ENCODE data around the gene DSE. TPM values are rescaled to one million over a fixed set of nuclear protein-coding genes. Genes with fewer than 3 reads are reported as not detected.

The DSE gene
- polyA plus RNA-seq, 2 of the 4 experiments (the other 2 are of a cell fraction): 20.2 to 22.7 TPM

- no peak for TF ChIP-seq MYC (IDR thresholded peaks at IDR 0.05; ENCODE audit: borderline replicate concordance, low read length)
These were observed 41.5 kb downstream of the DSE start (continued) for GRCh38 chr6:116412270-116412669.

DNA sequence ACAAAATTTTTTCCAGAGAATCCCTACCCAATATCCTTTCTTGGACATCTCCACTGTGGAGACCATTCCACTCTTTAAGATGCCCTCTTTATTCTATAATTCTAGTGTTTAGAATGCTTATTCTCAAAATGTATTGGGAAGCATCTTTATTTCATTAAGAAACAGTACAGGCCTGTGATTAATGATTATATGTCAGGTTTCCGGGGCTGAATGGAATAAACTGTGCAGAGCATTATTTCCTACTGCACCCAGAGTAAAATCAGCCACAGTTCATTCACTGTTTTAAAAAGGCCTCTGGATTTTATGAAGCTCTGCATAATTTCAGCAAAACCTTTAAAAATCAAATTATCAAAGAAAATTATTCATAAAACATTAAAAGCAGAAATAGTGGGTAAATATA, 42.6 kb downstream of the DSE start:
- ChIA-PET CTCF (no interaction called here), POLR2A (no interaction called here)
- Histone ChIP-seq H3K4me2 (no peak overlapping the region), H3K4me1 (peaks cover 16% of the 10 kb centered on the region; the same call in 2 of the 3 replicates), H3K27ac (no peak overlapping the region), H3K9me3 (no peaks in the 10 kb centered on the region), H3K4me3 (no peak overlapping the region)
- WGBS (ENCODE audit: missing lambda C conversion rate): 81% methylated on average over 1 of the region's 1 CpG
- ATAC-seq: no peak
- no peak for DNase-seq (ENCODE audit: low read depth in 1 of 2, low spot score in 1 of 2)
- TF ChIP-seq POLR2AphosphoS2 (conservative IDR thresholded peaks at IDR 0.05; ENCODE audit: low read length) (no peak), NFE2L2 (conservative IDR thresholded peaks at IDR 0.05; ENCODE audit: low read length) (no peak), HEYL (CRISPR knock-in tag; IDR thresholded peaks at IDR 0.05) (no peak), FOSB (CRISPR knock-in tag; IDR thresholded peaks at IDR 0.05) (no peak), CEBPB (IDR thresholded peaks at IDR 0.05) (no peak), HOXA7 (CRISPR knock-in tag; IDR thresholded peaks at IDR 0.05) (no peak), MAFK (IDR thresholded peaks at IDR 0.05; ENCODE audit: partially characterized antibody) (no peak), USF2 (IDR thresholded peaks at IDR 0.05) (no peak), FOSL2 (IDR thresholded peaks at IDR 0.05) (no peak), FOSL2 (CRISPR knock-in tag; IDR thresholded peaks at IDR 0.05) (no peak), HDAC2 (IDR thresholded peaks at IDR 0.05) (no peak)
- TF ChIP-seq, protein P1, sequence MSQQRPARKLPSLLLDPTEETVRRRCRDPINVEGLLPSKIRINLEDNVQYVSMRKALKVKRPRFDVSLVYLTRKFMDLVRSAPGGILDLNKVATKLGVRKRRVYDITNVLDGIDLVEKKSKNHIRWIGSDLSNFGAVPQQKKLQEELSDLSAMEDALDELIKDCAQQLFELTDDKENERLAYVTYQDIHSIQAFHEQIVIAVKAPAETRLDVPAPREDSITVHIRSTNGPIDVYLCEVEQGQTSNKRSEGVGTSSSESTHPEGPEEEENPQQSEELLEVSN (IDR thresholded peaks at IDR 0.05; ENCODE audit: borderline replicate concordance, low read depth): no peak
- FAIRE-seq: no peak

- H3K4me3 ChIP-seq: no peak overlapping the region
- FAIRE-seq (no peak), ATAC-seq (no peak), DNase-seq (ENCODE audit: low read depth in 1 of 2, low spot score in 1 of 2) (no peak)
- H3K9me3 ChIP-seq: no peaks in the 10 kb centered on the region
- ChIA-PET CTCF (no interaction called here), POLR2A (no interaction called here)
- H3K27ac ChIP-seq: no peak overlapping the region
- WGBS (ENCODE audit: missing lambda C conversion rate): 55% methylated on average over 3 of the region's 3 CpGs
- 0 out of 3 replicates have a peak, but pooled peaks cover 4% of the 10 kb centered on the region for H3K4me1 ChIP-seq
- no peak for TF ChIP-seq ZFP36 (IDR thresholded peaks at IDR 0.05; ENCODE audit: borderline replicate concordance, partially characterized antibody)
- no peak for TF ChIP-seq KDM5A (IDR thresholded peaks at IDR 0.05)
- TF ChIP-seq FOSL2 (IDR thresholded peaks at IDR 0.05): no peak
- no peak for TF ChIP-seq FOSL2 (CRISPR knock-in tag; IDR thresholded peaks at IDR 0.05)
- no peak for TF ChIP-seq EHMT2 (IDR thresholded peaks at IDR 0.05; ENCODE audit: low read depth)
- TF ChIP-seq HDAC2 (IDR thresholded peaks at IDR 0.05): no peak
- TF ChIP-seq POLR2AphosphoS2 (conservative IDR thresholded peaks at IDR 0.05; ENCODE audit: low read length): no peak
- TF ChIP-seq, protein P2, sequence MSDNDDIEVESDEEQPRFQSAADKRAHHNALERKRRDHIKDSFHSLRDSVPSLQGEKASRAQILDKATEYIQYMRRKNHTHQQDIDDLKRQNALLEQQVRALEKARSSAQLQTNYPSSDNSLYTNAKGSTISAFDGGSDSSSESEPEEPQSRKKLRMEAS (IDR thresholded peaks at IDR 0.05): no peak
- no peak for TF ChIP-seq EP300 (IDR thresholded peaks at IDR 0.05)
- TF ChIP-seq RARB (CRISPR knock-in tag; IDR thresholded peaks at IDR 0.05): no peak
- TF ChIP-seq ATOH8 (CRISPR knock-in tag; IDR thresholded peaks at IDR 0.05; ENCODE audit: low read depth): no peak
- no peak for TF ChIP-seq MYC (IDR thresholded peaks at IDR 0.05; ENCODE audit: borderline replicate concordance, low read length)
- no peak for TF ChIP-seq CBX2 (IDR thresholded peaks at IDR 0.05; ENCODE audit: borderline replicate concordance, low read depth)
- no peak for TF ChIP-seq CHD4 (IDR thresholded peaks at IDR 0.05; ENCODE audit: borderline replicate concordance)
- no peak for TF ChIP-seq ZC3H11A (IDR thresholded peaks at IDR 0.05)
- no peak for TF ChIP-seq PHF8 (IDR thresholded peaks at IDR 0.05; ENCODE audit: borderline replicate concordance, low read depth)
- no peak for TF ChIP-seq REST (IDR thresholded peaks at IDR 0.05)
- TF ChIP-seq NFE2L2 (conservative IDR thresholded peaks at IDR 0.05; ENCODE audit: low read length): no peak
- TF ChIP-seq, protein P3, sequence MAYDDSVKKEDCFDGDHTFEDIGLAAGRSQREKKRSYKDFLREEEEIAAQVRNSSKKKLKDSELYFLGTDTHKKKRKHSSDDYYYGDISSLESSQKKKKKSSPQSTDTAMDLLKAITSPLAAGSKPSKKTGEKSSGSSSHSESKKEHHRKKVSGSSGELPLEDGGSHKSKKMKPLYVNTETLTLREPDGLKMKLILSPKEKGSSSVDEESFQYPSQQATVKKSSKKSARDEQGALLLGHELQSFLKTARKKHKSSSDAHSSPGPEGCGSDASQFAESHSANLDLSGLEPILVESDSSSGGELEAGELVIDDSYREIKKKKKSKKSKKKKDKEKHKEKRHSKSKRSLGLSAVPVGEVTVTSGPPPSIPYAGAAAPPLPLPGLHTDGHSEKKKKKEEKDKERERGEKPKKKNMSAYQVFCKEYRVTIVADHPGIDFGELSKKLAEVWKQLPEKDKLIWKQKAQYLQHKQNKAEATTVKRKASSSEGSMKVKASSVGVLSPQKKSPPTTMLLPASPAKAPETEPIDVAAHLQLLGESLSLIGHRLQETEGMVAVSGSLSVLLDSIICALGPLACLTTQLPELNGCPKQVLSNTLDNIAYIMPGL (CRISPR knock-in tag; IDR thresholded peaks at IDR 0.05; ENCODE audit: borderline replicate concordance): no peak
- TF ChIP-seq USF2 (IDR thresholded peaks at IDR 0.05): no peak
- no peak overlapping the region for H3K4me2 ChIP-seq
These were observed 46.9 kb downstream of the DSE start for GRCh38 chr6:116417661-116418060.
